K562 (cell line): ENCODE results near the gene EHBP1.

ENCODE experiments used
- POLR2AphosphoS5 ChIP-seq: IDR thresholded peaks from 2 replicates; pipeline ENCODE4 v1.6.1; 2011; ENCODE audit warnings: mild to moderate bottlenecking, low read depth, low read length, moderate library complexity; ENCODE audit not compliant: control insufficient read depth, insufficient read depth
- TF ChIP-seq, protein P1 (sequence below): sonication (generic); formaldehyde crosslinking; IDR thresholded peaks from 2 replicates; pipeline ENCODE4 v1.9.0; 2022; ENCODE audit warnings: mild to moderate bottlenecking, missing genetic modification reagents

DNA sequence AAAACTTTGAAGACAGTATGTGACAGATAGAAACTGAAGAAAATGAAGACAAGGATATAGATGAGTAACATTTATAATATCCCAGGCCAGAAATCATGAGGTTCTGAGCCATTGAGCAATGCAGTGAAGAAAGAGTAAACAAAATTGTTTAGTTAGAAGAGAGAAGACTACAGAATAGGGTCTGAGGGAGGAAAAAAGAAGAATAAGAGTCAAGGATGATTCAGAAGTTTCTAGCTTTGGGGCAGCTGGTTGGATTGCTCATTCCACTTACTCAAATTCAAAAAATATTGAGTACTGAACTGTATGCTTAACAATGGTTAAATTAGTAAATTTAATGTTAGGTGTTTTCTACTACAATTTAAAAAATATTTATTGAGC is 190.1 kb downstream of the EHBP1 start:
- TF ChIP-seq, protein P1, sequence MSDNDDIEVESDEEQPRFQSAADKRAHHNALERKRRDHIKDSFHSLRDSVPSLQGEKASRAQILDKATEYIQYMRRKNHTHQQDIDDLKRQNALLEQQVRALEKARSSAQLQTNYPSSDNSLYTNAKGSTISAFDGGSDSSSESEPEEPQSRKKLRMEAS (CRISPR knock-in tag) = no peak
- no peak for TF ChIP-seq POLR2AphosphoS5
